DND-41 (cell line): Measurements from ENCODE around the gene BBS9.

Experiments
- ATAC-seq: fragments of 200-7000 bp; cut with Tn5 transposase; 3 replicates; pipeline ENCODE4 v1.9.1; 2021; ENCODE audit warnings: low read depth; ENCODE audit not compliant: insufficient read depth
- DNase-seq: peaks from one replicate; pipeline ENCODE4 v3.0.0-alpha.2; 2020
- H2AFZ ChIP-seq: 2 replicates; pipeline ENCODE4 v1.6.0; 2012; ENCODE audit warnings: low read depth, low read length
- H3K27ac ChIP-seq: 2 replicates; pipeline ENCODE4 v1.5.1; 2012; ENCODE audit warnings: low read length, inconsistent platforms
- H3K27me3 ChIP-seq: fragments of 200-600 bp; sonication (generic); 2 replicates; pipeline ENCODE4 v1.6.0; 2012; ENCODE audit warnings: low read length, mild to moderate bottlenecking, inconsistent platforms; ENCODE audit not compliant: insufficient read depth, poor library complexity
- H3K36me3 ChIP-seq: 2 replicates; pipeline ENCODE4 v1.5.1; 2012; ENCODE audit warnings: low read length, inconsistent platforms; ENCODE audit not compliant: insufficient read depth
- H3K4me1 ChIP-seq: 2 replicates; pipeline ENCODE4 v1.5.1; 2012; ENCODE audit warnings: mild to moderate bottlenecking, low read length; ENCODE audit not compliant: insufficient read depth
- H3K4me2 ChIP-seq: 2 replicates; pipeline ENCODE4 v1.6.0; 2012; ENCODE audit warnings: mild to moderate bottlenecking, moderate library complexity, low read length, inconsistent platforms; ENCODE audit not compliant: insufficient read depth
- H3K4me3 ChIP-seq, 2 experiments: fragments of 200-600 bp in 1 of 2; shearing (Covaris generic) in 1 of 2; 2 replicates each; pipeline ENCODE4 v1.5.1; 2012 to 2016; ENCODE audit warnings: inconsistent platforms in 2 of 2, low read length in 2 of 2, mild to moderate bottlenecking in 2 of 2, low read depth in 1 of 2, moderate library complexity in 1 of 2
- H3K79me2 ChIP-seq: 2 replicates; pipeline ENCODE4 v1.6.0; 2012; ENCODE audit warnings: low read length, inconsistent platforms; ENCODE audit not compliant: insufficient read depth
- H3K9ac ChIP-seq: 2 replicates; pipeline ENCODE4 v1.6.0; 2012; ENCODE audit warnings: low read depth, mild to moderate bottlenecking, inconsistent platforms, low read length, moderate library complexity
- H3K9me3 ChIP-seq: 2 replicates; pipeline ENCODE4 v1.5.1; 2012; ENCODE audit warnings: low read length, moderate library complexity, mild to moderate bottlenecking, inconsistent platforms; ENCODE audit not compliant: insufficient read depth, severe bottlenecking
- H4K20me1 ChIP-seq: 2 replicates; pipeline ENCODE4 v1.6.0; 2012; ENCODE audit warnings: low read length; ENCODE audit not compliant: insufficient read depth
- EZH2 ChIP-seq: IDR thresholded peaks from 3 replicates; pipeline ENCODE4 v1.6.1; 2012; ENCODE audit warnings: borderline replicate concordance, low read depth, mild to moderate bottlenecking, moderate library complexity, low read length, inconsistent platforms; ENCODE audit not compliant: severe bottlenecking
- TF ChIP-seq, protein P1 (sequence below): IDR thresholded peaks from 2 replicates; pipeline ENCODE4 v1.5.1; 2012; ENCODE audit warnings: borderline replicate concordance, low read length, moderate library complexity, mild to moderate bottlenecking; ENCODE audit not compliant: poor library complexity, severe bottlenecking; ENCODE audit errors: extremely low read depth

Gene BBS9

DNA sequence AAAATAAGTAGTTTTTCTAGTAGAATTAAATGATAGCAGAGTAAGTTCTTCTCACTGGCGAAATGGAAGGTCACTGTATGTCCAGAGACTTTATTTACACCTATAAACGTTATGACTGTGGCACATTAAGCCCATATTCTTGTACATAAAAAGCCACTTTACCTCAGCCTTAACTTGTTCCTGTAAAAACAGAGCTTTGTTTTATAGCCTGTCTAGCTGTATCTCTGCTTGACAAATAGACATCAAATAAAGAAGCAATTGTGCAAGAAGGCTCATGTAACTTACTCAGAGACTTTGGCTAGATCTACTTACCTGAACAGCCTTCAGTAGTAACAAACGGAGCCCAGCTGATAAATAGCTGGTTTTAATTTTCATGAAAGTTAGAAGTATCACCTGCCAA is 451.9 kb downstream of the BBS9 start:
- H3K4me1 ChIP-seq, result no peaks in the 10 kb centered on the region
- H3K27ac ChIP-seq, result no peak overlapping the region
- ATAC-seq (no peak), DNase-seq (no peak)
- no peaks in the 10 kb centered on the region for H3K9me3 ChIP-seq
- H3K27me3 ChIP-seq, result no peaks in the 10 kb centered on the region
- no peak for TF ChIP-seq EZH2
- TF ChIP-seq, protein P1, sequence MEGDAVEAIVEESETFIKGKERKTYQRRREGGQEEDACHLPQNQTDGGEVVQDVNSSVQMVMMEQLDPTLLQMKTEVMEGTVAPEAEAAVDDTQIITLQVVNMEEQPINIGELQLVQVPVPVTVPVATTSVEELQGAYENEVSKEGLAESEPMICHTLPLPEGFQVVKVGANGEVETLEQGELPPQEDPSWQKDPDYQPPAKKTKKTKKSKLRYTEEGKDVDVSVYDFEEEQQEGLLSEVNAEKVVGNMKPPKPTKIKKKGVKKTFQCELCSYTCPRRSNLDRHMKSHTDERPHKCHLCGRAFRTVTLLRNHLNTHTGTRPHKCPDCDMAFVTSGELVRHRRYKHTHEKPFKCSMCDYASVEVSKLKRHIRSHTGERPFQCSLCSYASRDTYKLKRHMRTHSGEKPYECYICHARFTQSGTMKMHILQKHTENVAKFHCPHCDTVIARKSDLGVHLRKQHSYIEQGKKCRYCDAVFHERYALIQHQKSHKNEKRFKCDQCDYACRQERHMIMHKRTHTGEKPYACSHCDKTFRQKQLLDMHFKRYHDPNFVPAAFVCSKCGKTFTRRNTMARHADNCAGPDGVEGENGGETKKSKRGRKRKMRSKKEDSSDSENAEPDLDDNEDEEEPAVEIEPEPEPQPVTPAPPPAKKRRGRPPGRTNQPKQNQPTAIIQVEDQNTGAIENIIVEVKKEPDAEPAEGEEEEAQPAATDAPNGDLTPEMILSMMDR, result no peak
- H3K4me2 ChIP-seq, result no peak overlapping the region
- no peaks in the 10 kb centered on the region for H3K79me2 ChIP-seq
- no peaks in the 10 kb centered on the region for H3K36me3 ChIP-seq
- no peak overlapping the region for H3K9ac ChIP-seq
- no peaks in the 10 kb centered on the region for H4K20me1 ChIP-seq
- no peak overlapping the region for H3K4me3 ChIP-seq
- H2AFZ ChIP-seq, result no peak overlapping the region

DNA sequence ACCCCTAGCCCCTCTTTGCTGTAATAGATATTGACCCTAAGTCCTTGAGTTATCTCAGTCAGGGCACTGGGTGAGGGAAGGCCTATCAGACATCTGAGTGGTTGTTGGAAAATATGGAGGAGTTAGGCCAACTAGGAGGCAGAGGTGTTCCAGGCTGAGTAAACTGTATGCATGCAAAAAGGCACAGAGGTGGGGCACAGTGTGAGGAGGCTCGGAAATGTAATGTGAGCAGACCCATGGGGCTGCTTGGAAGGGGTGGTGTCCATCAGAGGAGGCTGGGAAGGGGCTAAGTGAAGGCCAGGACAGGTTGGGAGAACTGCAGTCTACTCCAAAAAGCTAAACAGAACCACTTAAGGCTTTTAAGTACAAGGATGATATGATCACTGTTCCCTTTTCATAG is 452.7 kb downstream of the BBS9 start:
- H3K9ac ChIP-seq, result no peak overlapping the region
- H3K9me3 ChIP-seq, result no peaks in the 10 kb centered on the region
- no peak overlapping the region for H2AFZ ChIP-seq
- no peaks in the 10 kb centered on the region for H3K36me3 ChIP-seq
- DNase-seq, result no peak
- no peaks in the 10 kb centered on the region for H3K4me1 ChIP-seq
- H3K4me3 ChIP-seq, result no peak overlapping the region
- H4K20me1 ChIP-seq, result no peaks in the 10 kb centered on the region
- H3K27ac ChIP-seq, result no peak overlapping the region
- no peak overlapping the region for H3K4me2 ChIP-seq
- no peaks in the 10 kb centered on the region for H3K79me2 ChIP-seq
- no peak for TF ChIP-seq EZH2
- TF ChIP-seq, protein P1, result no peak
- ATAC-seq, result no peak
- H3K27me3 ChIP-seq, result no peaks in the 10 kb centered on the region

DNA sequence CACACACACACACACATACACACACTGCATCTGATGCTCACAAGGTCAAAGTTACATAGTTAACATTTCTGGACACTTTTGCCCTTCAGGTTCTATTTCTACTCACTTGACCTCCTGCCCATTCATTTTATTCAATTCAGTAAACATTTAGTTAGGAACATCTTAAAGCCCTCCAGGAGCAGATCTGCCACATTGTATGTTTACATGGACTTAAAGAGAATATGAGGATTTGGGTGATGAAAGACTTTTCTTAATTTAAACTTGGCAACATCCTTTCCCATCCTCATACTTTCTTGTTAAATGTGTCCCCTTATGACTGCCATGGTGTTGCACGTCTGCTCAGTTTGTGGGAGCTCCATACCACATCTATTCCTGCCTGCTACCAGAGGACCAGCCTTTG is 453.2 kb downstream of the BBS9 start:
- TF ChIP-seq EZH2, result no peak
- TF ChIP-seq, protein P1, result no peak
- ATAC-seq, result no peak

DNA sequence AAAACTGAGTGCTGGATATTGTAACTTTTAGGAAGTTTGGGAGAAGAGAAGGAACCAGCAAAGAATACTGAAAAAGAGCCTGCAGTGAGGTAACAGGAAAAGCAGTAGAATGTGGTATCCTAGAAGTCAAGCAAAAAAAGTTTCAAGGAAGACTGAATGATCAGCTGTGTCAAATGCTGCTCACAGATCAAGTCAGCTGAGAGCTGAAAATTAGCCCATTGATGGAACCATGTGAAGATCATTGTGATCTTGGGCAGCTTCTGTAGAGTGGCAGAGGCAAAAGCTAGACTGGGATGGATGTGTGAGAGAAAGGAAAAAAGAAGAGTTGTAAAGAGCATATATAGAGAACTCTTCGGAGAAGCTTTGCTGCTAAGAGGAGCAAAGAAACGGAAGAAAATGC is 460.5 kb downstream of the BBS9 start:
- Histone ChIP-seq H3K79me2 (no peaks in the 10 kb centered on the region), H3K9me3 (no peaks in the 10 kb centered on the region), H2AFZ (no peak overlapping the region), H3K36me3 (no peaks in the 10 kb centered on the region), H3K4me1 (no peaks in the 10 kb centered on the region), H3K9ac (no peak overlapping the region), H3K27me3 (no peaks in the 10 kb centered on the region), H3K4me2 (no peak overlapping the region), H4K20me1 (no peaks in the 10 kb centered on the region), H3K27ac (no peak overlapping the region), H3K4me3 (no peak overlapping the region)
- TF ChIP-seq, protein P1, result no peak
- TF ChIP-seq EZH2, result no peak
- no peak for ATAC-seq
- no peak for DNase-seq

More for the DNA sequence above, 453.2 kb downstream of the BBS9 start:
- Histone ChIP-seq H3K4me2 (no peak overlapping the region), H3K9ac (no peak overlapping the region), H2AFZ (no peak overlapping the region), H3K4me1 (no peaks in the 10 kb centered on the region), H3K79me2 (no peaks in the 10 kb centered on the region), H3K27ac (no peak overlapping the region), H3K27me3 (no peaks in the 10 kb centered on the region), H3K9me3 (no peaks in the 10 kb centered on the region), H3K36me3 (no peaks in the 10 kb centered on the region), H4K20me1 (no peaks in the 10 kb centered on the region), H3K4me3 (no peak overlapping the region)
- no peak for DNase-seq
